GM18526 (cell line): ENCODE data around the gene UBE2M.
A peak's percentile ranks its signal among the peaks of the same experiment; 100 is the strongest.

ENCODE experiments used
- POLR2A ChIP-seq: IDR thresholded peaks from 3 replicates; pipeline ENCODE4 v1.6.1; 2011; ENCODE audit not compliant: insufficient read length; ENCODE audit errors: extremely low read depth

The UBE2M gene

GRCh38 chr19:58560007-58560887, 1.8 kb upstream of the UBE2M start:
- TF ChIP-seq POLR2A: no peak

GRCh38 chr19:58559275-58560006, 1.0 kb upstream of the UBE2M start:
- TF ChIP-seq POLR2A: peak; percentile 72

GRCh38 chr19:58558623-58559274, 338 bp upstream of the UBE2M start:
- no peak for TF ChIP-seq POLR2A

- TF ChIP-seq POLR2A: no peak
These were observed 968 bp downstream of the UBE2M start for GRCh38 chr19:58557221-58558065.

GRCh38 chr19:58556622-58557220, 1.7 kb downstream of the UBE2M start:
- no peak for TF ChIP-seq POLR2A

GRCh38 chr19:58555920-58556621, 2.3 kb downstream of the UBE2M start:
- TF ChIP-seq POLR2A: no peak

GRCh38 chr19:58555369-58555885, 3.0 kb downstream of the UBE2M start:
- TF ChIP-seq POLR2A: no peak

- TF ChIP-seq POLR2A: peak; percentile 80
These were observed 3.7 kb downstream of the UBE2M start, which contains the start of gene CHMP2A for GRCh38 chr19:58554494-58555368. TSS of gene CHMP2A (minus strand) at chr19:58555105. CDS start at chr19:58554212, 893 bp downstream.

GRCh38 chr19:58553799-58554493, 4.5 kb downstream of the UBE2M start:
- TF ChIP-seq POLR2A: no peak

GRCh38 chr19:58552655-58553054, 5.8 kb downstream of the UBE2M start:
- TF ChIP-seq POLR2A: no peak

GRCh38 chr19:58551577-58552471, 6.6 kb downstream of the UBE2M start:
- no peak for TF ChIP-seq POLR2A

- no peak for TF ChIP-seq POLR2A
These were observed 7.3 kb downstream of the UBE2M start for GRCh38 chr19:58551123-58551497.
